SK-N-SH (cell line): Measurements from ENCODE around the gene CLPTM1L.

Experiments used
- EZH2phosphoT487 ChIP-seq: fragments of 200-600 bp; sonication (generic); IDR thresholded peaks from 2 replicates; pipeline ENCODE4 v1.6.1; 2017; ENCODE audit warnings: low read depth, mixed run types, mild to moderate bottlenecking, antibody characterized with exemption, moderate library complexity, borderline replicate concordance
- RAD21 ChIP-seq: IDR thresholded peaks from 2 replicates; pipeline ENCODE4 v1.6.1; 2012; ENCODE audit warnings: mild to moderate bottlenecking, low read length
- RCOR1 ChIP-seq: fragments of 150-350 bp; IDR thresholded peaks from 2 replicates; pipeline ENCODE4 v1.6.1; 2017; ENCODE audit warnings: antibody characterized with exemption, low read length
- TF ChIP-seq, protein P1 (sequence below): fragments of 200-600 bp; sonication (generic); IDR thresholded peaks from 2 replicates; pipeline ENCODE4 v1.6.1; 2017; ENCODE audit warnings: antibody characterized with exemption, mild to moderate bottlenecking, moderate library complexity
- TF ChIP-seq, protein P2 (sequence below): fragments of 150-350 bp; IDR thresholded peaks from 2 replicates; pipeline ENCODE4 v1.6.1; 2016; ENCODE audit warnings: mild to moderate bottlenecking, low read depth, low read length

DNA sequence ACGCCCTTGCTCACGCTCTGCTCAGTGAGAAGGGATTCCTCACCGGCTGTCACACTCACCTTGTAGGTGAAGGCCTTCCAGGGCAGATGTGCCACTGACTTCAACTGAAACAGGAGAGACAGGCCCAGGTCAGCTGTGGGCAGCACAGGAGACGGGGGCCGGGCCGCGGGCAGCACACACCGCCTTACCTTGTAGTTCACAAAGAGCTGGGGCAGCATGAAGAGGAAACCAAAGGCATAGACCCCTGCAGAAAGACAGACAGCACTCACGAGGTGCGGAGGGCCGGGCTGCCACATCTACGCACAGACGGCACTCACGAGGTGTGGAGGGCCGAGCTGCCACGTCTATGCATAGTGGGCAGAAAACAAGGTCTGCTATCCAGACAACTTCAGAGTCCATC is 23.3 kb downstream of the CLPTM1L start:
- TF ChIP-seq, protein P1, sequence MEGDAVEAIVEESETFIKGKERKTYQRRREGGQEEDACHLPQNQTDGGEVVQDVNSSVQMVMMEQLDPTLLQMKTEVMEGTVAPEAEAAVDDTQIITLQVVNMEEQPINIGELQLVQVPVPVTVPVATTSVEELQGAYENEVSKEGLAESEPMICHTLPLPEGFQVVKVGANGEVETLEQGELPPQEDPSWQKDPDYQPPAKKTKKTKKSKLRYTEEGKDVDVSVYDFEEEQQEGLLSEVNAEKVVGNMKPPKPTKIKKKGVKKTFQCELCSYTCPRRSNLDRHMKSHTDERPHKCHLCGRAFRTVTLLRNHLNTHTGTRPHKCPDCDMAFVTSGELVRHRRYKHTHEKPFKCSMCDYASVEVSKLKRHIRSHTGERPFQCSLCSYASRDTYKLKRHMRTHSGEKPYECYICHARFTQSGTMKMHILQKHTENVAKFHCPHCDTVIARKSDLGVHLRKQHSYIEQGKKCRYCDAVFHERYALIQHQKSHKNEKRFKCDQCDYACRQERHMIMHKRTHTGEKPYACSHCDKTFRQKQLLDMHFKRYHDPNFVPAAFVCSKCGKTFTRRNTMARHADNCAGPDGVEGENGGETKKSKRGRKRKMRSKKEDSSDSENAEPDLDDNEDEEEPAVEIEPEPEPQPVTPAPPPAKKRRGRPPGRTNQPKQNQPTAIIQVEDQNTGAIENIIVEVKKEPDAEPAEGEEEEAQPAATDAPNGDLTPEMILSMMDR = no peak
- TF ChIP-seq RCOR1 (no peak), RAD21 (no peak), EZH2phosphoT487 (no peak)
- TF ChIP-seq, protein P2, sequence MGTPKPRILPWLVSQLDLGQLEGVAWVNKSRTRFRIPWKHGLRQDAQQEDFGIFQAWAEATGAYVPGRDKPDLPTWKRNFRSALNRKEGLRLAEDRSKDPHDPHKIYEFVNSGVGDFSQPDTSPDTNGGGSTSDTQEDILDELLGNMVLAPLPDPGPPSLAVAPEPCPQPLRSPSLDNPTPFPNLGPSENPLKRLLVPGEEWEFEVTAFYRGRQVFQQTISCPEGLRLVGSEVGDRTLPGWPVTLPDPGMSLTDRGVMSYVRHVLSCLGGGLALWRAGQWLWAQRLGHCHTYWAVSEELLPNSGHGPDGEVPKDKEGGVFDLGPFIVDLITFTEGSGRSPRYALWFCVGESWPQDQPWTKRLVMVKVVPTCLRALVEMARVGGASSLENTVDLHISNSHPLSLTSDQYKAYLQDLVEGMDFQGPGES = no peak
